CD4-positive, CD25-positive, alpha-beta regulatory T cell (primary cell): ENCODE results near the gene ZNF536. TPM values are rescaled to one million over a fixed set of nuclear protein-coding genes. Genes with fewer than 3 reads are reported as not detected.

Experiments used
- ATAC-seq, 2 donors: fragments of 150-1000 bp; cut with Tn5 transposase; one replicate each; pipeline ENCODE4 v1.10.0; 2021; ENCODE audit warnings: low read depth in 2 of 2, moderate number of reproducible peaks in 2 of 2, moderate library complexity in 1 of 2
- DNase-seq, 3 donors: peaks; one replicate each; pipeline versions ENCODE4 v3.0.0 to v3.0.0-alpha.2; 2012 to 2022; ENCODE audit warnings: mixed read lengths in 1 of 3
- H3K27ac ChIP-seq: one replicate; pipeline ENCODE4 v1.7.0; 2013; ENCODE audit warnings: mild to moderate bottlenecking, low read length; ENCODE audit not compliant: insufficient read depth, poor library complexity, severe bottlenecking
- H3K27me3 ChIP-seq: one replicate; pipeline ENCODE4 v1.7.0; 2013; ENCODE audit warnings: low read length; ENCODE audit not compliant: control insufficient read depth, insufficient read depth
- H3K36me3 ChIP-seq: one replicate; pipeline ENCODE4 v1.7.0; 2013; ENCODE audit warnings: mild to moderate bottlenecking, low read length, moderate library complexity; ENCODE audit not compliant: control insufficient read depth, insufficient read depth
- H3K4me1 ChIP-seq: 2 replicates; pipeline ENCODE4 v1.7.0; 2013; ENCODE audit warnings: mild to moderate bottlenecking, low read length; ENCODE audit not compliant: insufficient read depth, control insufficient read depth, poor library complexity, severe bottlenecking
- H3K4me3 ChIP-seq: one replicate; pipeline ENCODE4 v1.7.0; 2013; ENCODE audit warnings: low read depth, mild to moderate bottlenecking, low read length, moderate library complexity
- H3K9me3 ChIP-seq, 2 experiments: 1 replicate in 1 of 2; 2 replicates in 1 of 2; pipeline ENCODE4 v1.7.0; 2013; ENCODE audit warnings: low read length in 2 of 2, mild to moderate bottlenecking in 1 of 2, moderate library complexity in 1 of 2; ENCODE audit not compliant: control insufficient read depth in 2 of 2
- H3K27ac Mint-ChIP-seq, 3 donors: one replicate each; pipeline ENCODE4 v1.8.0; 2020 to 2022; ENCODE audit warnings: mild to moderate bottlenecking in 3 of 3, mixed read lengths in 3 of 3, moderate library complexity in 2 of 3
- H3K27me3 Mint-ChIP-seq: one replicate; pipeline ENCODE4 v1.8.0; 2022; ENCODE audit warnings: mild to moderate bottlenecking, mixed read lengths
- H3K36me3 Mint-ChIP-seq: one replicate; pipeline ENCODE4 v1.8.0; 2020; ENCODE audit warnings: mixed read lengths
- H3K4me1 Mint-ChIP-seq, 4 donors: one replicate each; pipeline ENCODE4 v1.8.0; 2020 to 2022; ENCODE audit warnings: mixed read lengths in 4 of 4, mild to moderate bottlenecking in 1 of 4
- H3K4me3 Mint-ChIP-seq, 4 donors: one replicate each; pipeline ENCODE4 v1.8.0; 2020 to 2022; ENCODE audit warnings: mild to moderate bottlenecking in 4 of 4, mixed read lengths in 4 of 4, moderate library complexity in 3 of 4
- H3K9me3 Mint-ChIP-seq, 7 donors: one replicate each; pipeline ENCODE4 v1.8.0; 2020 to 2022; ENCODE audit warnings: mixed read lengths in 7 of 7, mild to moderate bottlenecking in 3 of 7, moderate library complexity in 2 of 7
- polyA plus RNA-seq, 4 donors: library from polyadenylated mRNA; unstranded; fragments of 300-500 nt; fragmentation: Illumina TruSeq; gene quantifications; one replicate each; pipeline ENCODE4 v1.2.3, GENCODE V29; 2021
- total RNA-seq: library from RNA; stranded (reverse); gene quantifications from one replicate; pipeline ENCODE4 v1.2.3, GENCODE V29; 2022

ZNF536 gene
- total and polyA plus RNA-seq, 5 donors from 2014 or later = 0.14 to 0.63 (median 0.49) TPM; not detected in 1

DNA sequence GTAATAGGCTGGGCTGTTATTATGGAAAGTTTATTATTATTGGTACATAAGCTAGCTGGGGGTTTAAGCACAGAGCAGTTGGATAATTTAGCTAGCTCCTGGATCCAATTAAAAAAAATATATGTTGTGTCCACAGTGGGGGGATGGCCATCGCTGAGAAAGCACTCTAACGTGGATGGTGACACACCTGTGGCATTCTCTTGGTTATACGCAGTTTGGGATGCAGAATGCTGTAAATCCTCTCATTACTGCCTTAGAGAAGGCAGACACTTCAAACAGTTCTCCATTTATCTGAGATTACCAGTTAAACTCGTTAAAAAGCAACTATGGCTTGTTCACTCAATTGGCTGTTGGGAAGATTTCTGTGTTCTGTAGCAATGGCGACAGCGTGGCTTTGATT, 2.4 kb upstream of the ZNF536 start:
- peaks cover 17% of the 10 kb centered on the region for H3K27me3 Mint-ChIP-seq
- no peaks in the 10 kb centered on the region for H3K4me1 ChIP-seq
- no peak overlapping the region for H3K27ac Mint-ChIP-seq

DNA sequence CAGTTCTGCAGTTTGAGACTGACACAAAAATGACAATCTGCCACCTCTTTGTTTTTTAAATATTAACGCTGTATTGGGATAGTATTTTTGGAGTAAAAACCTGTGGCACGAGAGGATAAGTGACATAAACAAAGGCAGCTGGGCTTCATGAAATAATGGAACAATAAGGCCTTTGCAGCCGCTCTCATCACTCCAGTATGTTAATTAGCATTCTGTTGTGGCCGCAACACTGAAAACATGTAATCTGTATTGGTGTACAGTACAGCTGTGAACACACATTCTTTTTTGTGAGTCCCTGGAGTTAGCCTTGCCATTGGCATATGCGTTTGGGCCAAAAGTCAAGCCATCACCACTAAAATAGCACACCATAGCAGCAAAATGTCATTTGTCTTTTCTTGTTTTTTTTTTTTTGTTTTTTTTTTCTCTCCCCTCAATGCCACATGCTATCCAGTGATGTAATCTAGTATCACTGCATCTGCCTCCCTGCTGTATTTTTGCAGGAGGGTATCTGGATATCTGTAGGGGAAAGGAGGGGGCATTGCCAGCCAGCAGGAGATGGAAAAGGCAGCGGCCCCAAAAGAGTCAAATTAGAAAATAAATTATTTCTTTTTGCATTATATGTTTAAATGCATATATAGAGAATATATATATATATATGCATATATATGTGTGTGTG, 885 bp upstream of the ZNF536 start:
- no peaks in the 10 kb centered on the region for H3K9me3 ChIP-seq
- H3K4me1 ChIP-seq = no peaks in the 10 kb centered on the region
- ATAC-seq (no peak), DNase-seq (no peak)
- Mint-ChIP-seq H3K36me3 (no peaks in the 10 kb centered on the region), H3K27me3 (peaks cover 25% of the 10 kb centered on the region), H3K4me3 (no peak overlapping the region), H3K9me3 (no peaks in the 10 kb centered on the region), H3K27ac (no peak overlapping the region), H3K4me1 (peaks cover 0 to 2% (median 0%) of the 10 kb centered on the region in 4 donors)
- no peak overlapping the region for H3K4me3 ChIP-seq
- no peak overlapping the region for H3K27ac ChIP-seq
- H3K27me3 ChIP-seq = peaks cover 11% of the 10 kb centered on the region
- no peaks in the 10 kb centered on the region for H3K36me3 ChIP-seq

More for the DNA sequence above, 2.4 kb upstream of the ZNF536 start:
- Histone ChIP-seq H3K27ac (no peak overlapping the region), H3K9me3 (no peaks in the 10 kb centered on the region), H3K27me3 (peaks cover 6% of the 10 kb centered on the region), H3K4me3 (no peak overlapping the region), H3K36me3 (no peaks in the 10 kb centered on the region)
- H3K4me1 Mint-ChIP-seq = no peaks in the 10 kb centered on the region
- H3K9me3 Mint-ChIP-seq = no peaks in the 10 kb centered on the region
- no peak overlapping the region for H3K4me3 Mint-ChIP-seq
- no peaks in the 10 kb centered on the region for H3K36me3 Mint-ChIP-seq
- ATAC-seq = no peak
- no peak for DNase-seq

DNA sequence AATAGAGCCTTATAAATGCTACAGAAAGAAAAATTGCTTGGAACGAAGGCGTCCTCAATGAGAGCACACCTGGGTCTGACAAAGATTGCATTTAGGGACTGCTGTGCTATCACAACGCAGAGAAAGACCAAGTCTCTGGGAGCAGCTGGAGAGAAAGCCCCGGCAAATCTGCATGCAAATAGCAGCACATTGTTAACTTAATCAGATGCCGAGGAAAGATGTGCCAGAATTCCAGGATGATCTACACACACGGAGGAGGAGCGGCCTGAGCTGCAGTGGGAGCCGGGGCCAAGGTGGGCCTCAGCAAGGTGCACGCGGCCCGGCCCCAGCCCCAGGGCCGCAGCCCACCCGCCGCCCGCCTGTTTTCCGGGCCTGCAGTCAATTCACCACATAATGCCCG, 1.4 kb downstream of the ZNF536 start:
- Histone ChIP-seq H3K4me1 (no peaks in the 10 kb centered on the region), H3K9me3 (no peaks in the 10 kb centered on the region), H3K36me3 (no peaks in the 10 kb centered on the region), H3K27ac (no peak overlapping the region), H3K4me3 (no peak overlapping the region), H3K27me3 (peaks cover 11% of the 10 kb centered on the region)
- Mint-ChIP-seq H3K9me3 (no peaks in the 10 kb centered on the region), H3K4me1 (peaks cover 0 to 2% (median 0%) of the 10 kb centered on the region in 4 donors), H3K36me3 (no peaks in the 10 kb centered on the region), H3K27ac (no peak overlapping the region), H3K4me3 (no peak overlapping the region), H3K27me3 (peaks cover 28% of the 10 kb centered on the region)
- DNase-seq (no peak), ATAC-seq (no peak)

DNA sequence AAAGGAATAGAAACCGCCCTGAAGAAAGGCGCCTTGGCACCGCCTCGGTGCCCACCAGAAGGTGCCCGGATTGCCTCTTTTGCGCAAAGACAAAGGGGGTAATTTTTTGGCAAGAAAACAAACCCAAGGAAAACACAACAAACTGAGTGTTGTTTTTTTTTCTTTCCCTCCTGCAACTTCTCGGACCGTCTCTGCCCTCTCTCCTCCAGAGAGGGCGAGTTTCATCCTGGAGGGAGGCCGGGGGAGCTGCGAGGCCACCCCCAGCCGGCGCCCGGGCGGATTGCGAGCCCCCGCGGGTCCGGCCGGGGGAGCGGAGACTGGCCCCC, 2.3 kb downstream of the ZNF536 start:
- ATAC-seq = no peak
- no peak overlapping the region for H3K27ac Mint-ChIP-seq
- no peaks in the 10 kb centered on the region for H3K9me3 Mint-ChIP-seq
- H3K36me3 Mint-ChIP-seq = no peaks in the 10 kb centered on the region
- no peak overlapping the region for H3K27ac ChIP-seq
- H3K4me1 ChIP-seq = no peaks in the 10 kb centered on the region
- H3K9me3 ChIP-seq = no peaks in the 10 kb centered on the region
- peaks cover 34% of the 10 kb centered on the region for H3K27me3 Mint-ChIP-seq
- no peak for DNase-seq
- H3K4me3 ChIP-seq = no peak overlapping the region
- H3K27me3 ChIP-seq = peaks cover 11% of the 10 kb centered on the region
- no peak overlapping the region for H3K4me3 Mint-ChIP-seq
- peaks cover 0 to 2% (median 0%) of the 10 kb centered on the region in 4 donors for H3K4me1 Mint-ChIP-seq
- no peaks in the 10 kb centered on the region for H3K36me3 ChIP-seq

DNA sequence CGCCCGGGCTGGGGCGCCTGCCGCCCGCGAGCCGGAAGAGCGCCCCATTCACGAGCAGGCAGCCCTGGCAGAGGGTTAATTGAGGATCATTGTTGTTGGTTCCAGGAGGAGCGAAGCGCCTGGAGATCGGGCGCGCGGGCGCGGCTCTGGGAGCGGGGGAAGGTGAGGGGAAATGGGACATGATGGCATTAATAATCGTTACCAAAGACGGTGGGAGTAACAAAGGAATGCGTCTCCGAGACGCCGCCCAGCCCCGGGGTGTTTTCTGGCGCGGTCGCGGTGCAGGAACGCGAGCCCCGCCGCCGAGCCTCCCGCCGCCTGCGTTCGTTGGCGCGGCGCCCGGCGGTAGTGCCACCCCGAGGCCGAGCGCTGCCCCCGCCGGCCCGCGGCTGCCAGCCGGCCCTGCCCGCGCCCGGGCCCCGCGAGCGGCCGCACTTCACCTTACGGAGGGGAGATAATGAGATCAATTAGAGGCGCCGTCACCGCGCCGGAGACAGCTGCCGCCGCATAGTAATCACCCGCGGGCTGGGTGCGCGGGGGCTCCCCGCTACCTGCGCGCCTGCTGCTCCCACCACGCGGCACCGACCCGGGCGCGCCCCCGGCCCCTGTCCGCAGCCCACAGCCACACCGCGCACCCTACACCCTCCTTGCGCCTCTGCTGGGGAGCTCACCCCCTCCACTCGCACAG, 2.8 kb downstream of the ZNF536 start:
- Mint-ChIP-seq H3K27me3 (peaks cover 30% of the 10 kb centered on the region), H3K4me3 (no peak overlapping the region), H3K9me3 (no peaks in the 10 kb centered on the region), H3K4me1 (peaks cover 0 to 2% (median 0%) of the 10 kb centered on the region in 4 donors), H3K27ac (no peak overlapping the region), H3K36me3 (no peaks in the 10 kb centered on the region)
- Histone ChIP-seq H3K36me3 (no peaks in the 10 kb centered on the region), H3K27ac (no peak overlapping the region), H3K27me3 (peaks cover 11% of the 10 kb centered on the region), H3K9me3 (no peaks in the 10 kb centered on the region), H3K4me3 (no peak overlapping the region), H3K4me1 (no peaks in the 10 kb centered on the region)
- ATAC-seq (no peak), DNase-seq (no peak)

DNA sequence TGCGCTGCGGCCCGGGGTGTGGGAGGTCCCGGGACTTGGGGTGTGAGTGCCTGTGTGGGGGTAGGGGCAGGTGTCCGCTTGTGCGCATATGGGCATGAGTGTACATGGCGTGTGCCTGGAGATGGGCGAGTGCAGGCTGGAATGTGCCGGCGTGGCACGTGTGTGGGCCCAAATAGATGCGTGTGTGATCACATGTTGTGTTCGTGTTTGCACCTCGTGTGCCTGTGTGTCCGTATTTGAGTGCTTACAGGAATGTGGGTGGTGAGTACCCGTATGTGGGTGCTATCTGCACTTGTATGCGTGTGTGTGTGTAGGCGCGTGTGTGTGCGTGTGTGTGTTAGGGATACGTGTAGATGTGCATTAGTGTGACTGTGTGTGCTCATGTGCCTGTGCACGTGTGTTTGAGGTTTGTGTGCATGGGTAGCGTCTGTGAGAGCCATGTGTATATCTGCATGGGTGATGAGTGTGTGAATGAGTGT, 3.4 kb downstream of the ZNF536 start:
- Mint-ChIP-seq H3K27ac (no peak overlapping the region), H3K4me1 (peaks cover 0 to 2% (median 0%) of the 10 kb centered on the region in 4 donors), H3K4me3 (no peak overlapping the region), H3K27me3 (peaks cover 26% of the 10 kb centered on the region), H3K9me3 (no peaks in the 10 kb centered on the region), H3K36me3 (no peaks in the 10 kb centered on the region)
- no peak for ATAC-seq
- H3K4me1 ChIP-seq = no peaks in the 10 kb centered on the region
- H3K27ac ChIP-seq = no peak overlapping the region
- DNase-seq = no peak
- H3K9me3 ChIP-seq = no peaks in the 10 kb centered on the region
- H3K4me3 ChIP-seq = no peak overlapping the region
- H3K36me3 ChIP-seq = no peaks in the 10 kb centered on the region
- peaks cover 11% of the 10 kb centered on the region for H3K27me3 ChIP-seq

DNA sequence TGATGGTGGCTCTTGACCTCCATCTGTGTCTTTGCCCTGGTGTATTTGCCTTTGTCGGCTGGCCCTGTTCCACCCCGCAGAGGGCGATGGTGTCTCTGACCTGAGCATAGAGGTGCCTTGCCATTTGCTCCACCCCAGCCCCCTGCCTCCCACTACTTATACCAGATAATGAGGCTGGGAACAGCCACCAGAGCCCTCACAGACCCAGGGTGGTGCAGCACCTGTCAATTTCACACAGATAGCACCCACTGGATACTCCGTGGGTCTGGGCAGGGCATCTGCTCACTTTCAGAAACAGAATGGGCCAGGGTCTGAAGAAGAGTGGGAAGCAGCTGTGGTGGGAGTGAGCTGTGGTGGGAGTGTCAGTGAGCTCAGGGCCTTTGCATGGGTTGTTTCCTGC, 4.1 kb downstream of the ZNF536 start:
- Mint-ChIP-seq H3K4me1 (peaks cover 0 to 2% (median 0%) of the 10 kb centered on the region in 4 donors), H3K9me3 (no peaks in the 10 kb centered on the region), H3K27me3 (peaks cover 26% of the 10 kb centered on the region), H3K36me3 (no peaks in the 10 kb centered on the region), H3K4me3 (no peak overlapping the region), H3K27ac (no peak overlapping the region)
- DNase-seq (no peak), ATAC-seq (no peak)
- no peak overlapping the region for H3K27ac ChIP-seq
- H3K27me3 ChIP-seq = peaks cover 11% of the 10 kb centered on the region
- H3K9me3 ChIP-seq = no peaks in the 10 kb centered on the region
- no peaks in the 10 kb centered on the region for H3K4me1 ChIP-seq
- H3K4me3 ChIP-seq = no peak overlapping the region
- H3K36me3 ChIP-seq = no peaks in the 10 kb centered on the region
